GM18858 (cell line): Measurements from ENCODE around the gene MUC5B.
"Not testable (repeated sequence)": the region's sequence is repeated elsewhere in the genome, so short reads cannot be mapped to it uniquely, and the experiment has no call there.

Source experiments
- ATAC-seq: cut with Tn5 transposase; IDR thresholded peaks from one replicate; pipeline ENCODE4 v1.9.1; 2021; ENCODE audit not compliant: unreplicated experiment

Gene MUC5B

DNA sequence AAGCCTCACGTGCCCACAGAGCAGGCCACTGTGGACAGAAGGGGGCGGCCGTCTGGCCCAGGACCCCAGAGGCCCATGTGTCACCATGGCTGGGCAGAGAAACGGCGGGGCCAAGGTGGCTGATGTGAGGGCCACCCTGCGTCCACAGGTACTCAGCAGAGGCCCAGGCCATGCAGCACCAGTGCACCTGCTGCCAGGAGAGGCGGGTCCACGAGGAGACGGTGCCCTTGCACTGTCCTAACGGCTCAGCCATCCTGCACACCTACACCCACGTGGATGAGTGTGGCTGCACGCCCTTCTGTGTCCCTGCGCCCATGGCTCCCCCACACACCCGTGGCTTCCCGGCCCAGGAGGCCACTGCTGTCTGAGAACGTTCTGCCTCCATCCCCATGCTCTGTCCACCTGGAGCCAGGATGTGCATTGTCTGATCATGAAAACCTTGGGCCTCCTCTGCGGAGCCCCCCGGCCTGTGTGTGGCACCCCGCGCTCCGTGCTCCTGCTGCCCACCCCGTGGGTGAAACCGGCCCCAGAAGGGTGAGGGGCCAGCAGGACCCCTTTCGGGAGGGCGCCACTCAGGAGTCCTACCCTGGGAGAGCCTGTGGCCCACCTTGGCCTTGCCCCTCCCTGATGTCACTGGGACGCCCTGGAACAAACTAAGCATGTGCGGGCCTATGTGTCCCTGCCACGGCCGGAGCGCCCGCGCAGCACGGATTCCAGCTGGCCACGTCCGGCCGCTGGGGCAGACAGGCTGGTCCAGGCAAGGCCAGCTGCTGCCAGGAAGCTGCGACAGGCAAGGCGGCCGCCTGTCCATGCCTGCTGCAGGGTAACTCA is 38.6 kb downstream of the MUC5B start:
- no peak for ATAC-seq

GRCh38 chr11:1262172-1263006 is 39.5 kb downstream of the MUC5B start:
- ATAC-seq, result no peak

DNA sequence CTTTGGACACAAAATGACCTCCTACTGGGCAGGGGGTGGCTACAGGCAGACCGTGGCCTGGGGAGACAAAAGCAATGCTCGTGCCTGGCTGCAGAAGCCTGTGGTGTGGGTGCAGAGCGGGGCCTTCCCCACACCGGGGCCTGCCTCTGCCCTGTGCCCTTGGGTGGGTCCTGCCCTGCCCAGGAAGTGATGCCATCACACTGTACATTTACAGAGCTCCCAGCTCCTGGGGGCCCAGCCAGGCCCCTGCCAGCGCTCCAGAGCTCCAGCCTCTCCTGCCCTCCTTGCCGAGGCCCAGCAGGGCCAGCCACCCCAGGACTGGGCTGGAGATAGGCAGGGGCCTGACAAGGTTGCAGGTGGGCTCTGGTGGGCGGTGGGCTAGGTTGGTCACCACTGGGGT is 40.1 kb downstream of the MUC5B start:
- no peak for ATAC-seq

- ATAC-seq, result not testable (repeated sequence)
Measured at GRCh38 chr11:1264444-1264843, 41.6 kb downstream of the MUC5B start.

DNA sequence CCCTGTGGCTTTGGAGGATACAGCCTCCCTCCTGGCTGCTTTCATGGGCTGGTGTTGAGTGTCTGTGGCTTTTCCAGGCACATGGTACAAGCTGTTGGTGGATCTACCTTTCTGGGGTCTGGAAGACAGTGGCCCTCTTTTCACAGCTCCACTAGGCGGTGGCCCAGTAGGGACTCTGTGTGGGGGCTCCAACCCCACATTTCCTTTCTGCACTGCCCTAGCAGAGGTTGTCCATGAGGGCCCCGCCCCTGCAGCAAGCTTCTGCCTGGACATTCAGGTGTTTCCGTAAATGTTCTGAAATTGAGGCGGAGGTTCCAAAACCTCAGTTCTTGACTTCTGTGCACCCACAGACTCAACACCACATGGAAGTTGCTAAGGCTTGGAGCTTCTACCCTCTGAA is 42.6 kb downstream of the MUC5B start:
- ATAC-seq, result not testable (repeated sequence)

- not testable (repeated sequence) for ATAC-seq
Measured at GRCh38 chr11:1266976-1267375, 44.1 kb downstream of the MUC5B start.

GRCh38 chr11:1267441-1268100 is 44.7 kb downstream of the MUC5B start:
- no peak for ATAC-seq

- no peak for ATAC-seq
Measured at GRCh38 chr11:1269957-1270356, 47.1 kb downstream of the MUC5B start.

DNA sequence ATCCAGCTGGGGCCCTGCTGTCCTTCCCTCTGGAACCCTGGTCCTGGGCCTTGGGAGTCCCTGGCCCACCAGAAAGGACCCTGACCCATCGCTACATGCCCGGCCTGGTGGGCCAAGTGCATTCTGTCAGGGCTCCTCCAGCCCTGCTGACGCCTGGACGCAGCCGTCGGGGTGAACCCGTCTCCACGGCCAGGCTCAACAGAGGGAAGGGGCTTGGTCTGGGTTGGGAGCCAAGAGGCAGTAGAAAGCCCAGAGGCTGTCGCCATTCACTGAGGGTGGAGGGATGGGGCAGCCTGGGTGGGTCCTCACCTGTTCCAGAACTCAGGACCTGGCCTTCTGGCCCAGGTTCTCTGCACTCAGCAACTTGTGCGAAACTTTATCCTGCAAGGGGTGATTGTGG is 47.6 kb downstream of the MUC5B start:
- no peak for ATAC-seq

- no peak for ATAC-seq
Measured at GRCh38 chr11:1271002-1271401, 48.1 kb downstream of the MUC5B start.

GRCh38 chr11:1271406-1271805 is 48.5 kb downstream of the MUC5B start:
- ATAC-seq, result no peak

DNA sequence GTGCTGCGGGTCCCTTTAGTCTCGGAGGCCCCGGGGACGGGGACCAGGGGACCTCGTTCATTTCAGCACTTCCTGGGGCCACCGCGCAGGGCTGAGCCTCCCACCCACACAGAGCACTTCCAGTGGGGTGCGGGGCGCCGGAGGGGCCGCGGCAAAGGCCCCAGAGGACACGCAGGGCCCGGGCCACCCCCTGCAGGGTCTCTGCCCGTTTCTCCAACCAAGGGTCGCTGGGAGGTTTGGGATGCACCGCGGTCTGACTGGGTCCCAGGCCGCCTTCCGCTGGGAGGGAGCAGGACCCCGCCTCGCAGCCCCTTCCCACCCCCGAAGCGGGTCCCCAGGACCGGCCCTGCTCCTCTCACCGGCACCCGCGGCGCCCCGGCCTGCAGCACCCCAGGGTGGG is 49.1 kb downstream of the MUC5B start:
- ATAC-seq, result no peak

DNA sequence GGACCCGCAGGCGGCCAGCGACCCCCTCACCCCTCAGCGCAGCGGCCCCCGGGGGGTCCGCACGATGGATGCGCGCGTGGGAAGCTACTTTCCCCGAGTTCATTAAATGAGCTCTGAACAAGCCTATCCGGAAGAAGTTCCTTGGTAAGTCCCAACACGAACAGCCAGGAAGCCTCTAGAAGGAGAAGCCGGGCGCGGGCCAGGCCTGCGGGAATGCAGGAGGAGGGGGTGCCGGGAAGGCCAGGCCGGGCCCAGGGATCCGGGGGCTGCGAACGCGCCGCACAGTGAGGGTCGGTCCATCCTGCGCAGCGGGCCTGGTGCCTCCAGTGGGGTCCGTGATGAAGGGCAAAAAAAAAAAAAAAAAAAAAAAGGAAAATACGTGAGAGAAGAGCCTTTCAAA is 49.7 kb downstream of the MUC5B start:
- ATAC-seq, result no peak

DNA sequence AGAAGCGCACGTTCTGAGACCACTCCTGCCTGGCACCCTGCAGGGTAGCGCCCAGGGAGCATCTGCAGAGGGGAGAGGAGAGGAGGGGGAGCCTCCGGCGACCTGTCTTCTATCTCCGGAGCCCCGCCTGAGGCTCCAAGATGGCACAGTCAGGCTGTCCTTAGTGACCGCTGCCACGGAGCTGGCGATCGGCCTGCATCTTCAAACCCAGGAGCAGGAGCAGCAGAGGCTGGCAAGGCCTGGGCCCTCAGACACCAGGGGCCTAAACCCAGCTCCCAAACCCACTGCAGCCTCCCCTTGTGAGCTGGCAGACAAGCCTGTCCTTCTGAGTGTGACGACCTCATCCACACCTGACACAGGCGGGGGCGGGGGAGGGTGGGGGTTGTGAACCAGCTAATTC is 51.6 kb downstream of the MUC5B start:
- ATAC-seq, result no peak

DNA sequence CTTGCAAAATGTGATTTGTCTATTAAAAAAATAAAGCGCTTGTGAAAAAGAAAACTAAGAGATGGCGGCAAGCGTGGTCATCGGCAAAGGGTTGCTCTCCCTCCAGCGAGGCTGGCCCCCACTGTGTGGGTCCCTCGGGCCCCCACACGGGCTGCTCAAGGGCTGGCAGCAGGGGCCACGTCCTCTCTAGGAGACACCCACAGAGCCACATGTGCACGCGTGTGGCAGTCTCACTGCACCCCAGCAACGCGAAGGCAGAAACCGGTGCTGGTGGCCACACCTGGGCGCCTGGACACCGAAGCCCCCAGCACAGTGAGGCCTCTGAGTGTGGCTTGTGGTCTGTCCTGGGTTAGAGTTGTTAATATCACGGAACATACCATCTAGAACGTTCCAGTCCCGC is 52.2 kb downstream of the MUC5B start:
- no peak for ATAC-seq

DNA sequence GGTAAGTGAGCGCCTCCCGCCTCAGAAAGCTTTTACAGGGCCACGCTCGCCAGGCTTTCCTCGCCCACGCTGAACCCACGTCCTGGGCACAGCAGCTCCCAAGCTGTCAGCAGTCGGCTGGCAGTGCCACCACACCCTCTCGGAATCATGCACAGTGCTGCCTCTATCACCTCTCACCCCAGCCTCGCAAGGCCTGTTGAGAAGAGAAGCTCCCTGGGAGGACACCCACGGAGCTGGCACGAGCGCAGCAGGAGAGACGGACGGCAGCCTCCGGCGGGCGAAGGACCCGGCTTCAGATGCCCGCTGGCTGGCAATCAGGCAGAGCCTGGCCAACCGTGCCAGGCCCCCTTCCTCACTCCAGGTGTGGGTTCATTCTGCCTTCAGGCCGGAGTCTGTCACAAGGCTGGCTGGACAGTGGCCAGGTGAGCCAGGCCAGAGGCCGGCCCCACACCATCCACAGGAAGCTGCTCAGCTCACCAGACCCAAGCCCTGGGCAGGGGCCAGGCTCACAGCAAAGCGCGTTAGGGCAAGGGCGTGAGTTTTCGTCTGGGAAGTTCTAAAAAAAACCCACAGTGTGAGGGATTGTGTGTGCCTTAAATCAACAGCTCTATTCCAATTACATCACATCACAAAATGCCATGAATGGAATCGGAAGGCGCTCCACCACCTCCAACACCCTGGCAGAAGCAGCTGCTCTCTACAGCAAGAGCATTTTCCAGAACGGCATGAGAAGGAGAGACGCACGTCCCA is 53.4 kb downstream of the MUC5B start:
- ATAC-seq, result no peak

- no peak for ATAC-seq
Measured at GRCh38 chr11:1276866-1277615, 54.2 kb downstream of the MUC5B start.

DNA sequence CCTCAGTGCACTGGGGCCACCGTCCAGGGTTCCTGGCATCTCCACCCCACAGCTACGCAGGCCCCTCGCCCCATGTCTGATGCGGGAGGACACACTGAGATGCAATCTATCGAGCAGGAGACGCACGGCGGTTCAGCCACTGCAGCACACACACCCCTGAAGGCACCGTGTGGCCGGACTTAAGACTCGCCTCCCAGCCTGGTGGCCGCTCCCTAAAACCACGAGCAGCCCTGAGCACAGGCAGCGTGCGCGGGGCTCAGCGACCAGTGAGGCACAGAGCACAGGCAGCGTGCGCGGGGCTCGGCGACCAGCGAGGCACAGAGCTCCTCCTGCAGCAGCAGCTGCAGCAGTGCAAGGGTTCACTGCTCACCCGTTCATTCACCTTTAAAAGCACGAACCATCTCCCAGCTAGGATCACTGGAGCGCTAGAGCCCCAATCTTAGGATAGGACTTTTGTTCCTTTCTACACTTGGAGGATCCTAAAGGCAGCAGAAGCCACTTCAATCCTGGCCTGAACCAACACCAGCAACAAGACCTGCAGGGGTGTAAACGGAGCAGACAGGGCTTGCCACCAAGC is 55.2 kb downstream of the MUC5B start:
- no peak for ATAC-seq

GRCh38 chr11:1278766-1279673 is 56.2 kb downstream of the MUC5B start:
- no peak for ATAC-seq
